CD4-positive, alpha-beta T cell (primary cell): ENCODE measurements around the gene BTN2A1. TPM values are rescaled to one million over a fixed set of nuclear protein-coding genes. Genes with fewer than 3 reads are reported as not detected.

Experiments used
- ATAC-seq: fragments of 200-7000 bp; cut with Tn5 transposase; one replicate; pipeline ENCODE4 v1.10.0; 2022; ENCODE audit warnings: mild to moderate bottlenecking; ENCODE audit not compliant: poor library complexity
- CTCF ChIA-PET: fragments of 350-600 bp; sonication (Branson Sonifier 250); formaldehyde crosslinking; loops from one replicate; lab custom pipeline; 2021; ENCODE audit warnings: antibody characterized with exemption, inconsistent platforms; lab: Charles Lee
- POLR2A ChIA-PET: fragments of 350-600 bp; sonication (Branson Sonifier 250); formaldehyde crosslinking; loops from one replicate; lab custom pipeline; 2021; ENCODE audit warnings: antibody characterized with exemption, inconsistent platforms; lab: Charles Lee
- DNase-seq, 14 experiments: peaks; one replicate each; pipeline ENCODE4 v3.0.0-alpha.2; 2013 to 2020; ENCODE audit warnings: mixed read lengths in 2 of 14
- H3K27ac ChIP-seq, 2 donors: one replicate each; pipeline versions ENCODE4 v1.5.1 to v1.7.0; 2013; ENCODE audit warnings: low read length in 2 of 2, low read depth in 1 of 2, mild to moderate bottlenecking in 1 of 2
- H3K27me3 ChIP-seq, 2 experiments: 1 replicate in 1 of 2; 2 replicates in 1 of 2; pipeline versions ENCODE4 v1.6.1 to v1.7.0; 2013; ENCODE audit warnings: low read length in 2 of 2, control low read depth in 1 of 2, mild to moderate bottlenecking in 1 of 2, moderate library complexity in 1 of 2; ENCODE audit not compliant: insufficient read depth in 2 of 2, control insufficient read depth in 1 of 2
- H3K36me3 ChIP-seq: one replicate; pipeline ENCODE4 v1.6.1; 2013; ENCODE audit warnings: low read length, control low read depth; ENCODE audit not compliant: insufficient read depth
- H3K4me1 ChIP-seq: one replicate; pipeline ENCODE4 v1.6.1; 2013; ENCODE audit warnings: low read length, control low read depth; ENCODE audit not compliant: insufficient read depth
- H3K4me3 ChIP-seq: one replicate; pipeline ENCODE4 v1.5.1; 2013; ENCODE audit warnings: mild to moderate bottlenecking, low read length, moderate library complexity
- H3K9me3 ChIP-seq, 2 experiments: 1 replicate in 1 of 2; 2 replicates in 1 of 2; pipeline versions ENCODE4 v1.6.1 to v1.7.0; 2013; ENCODE audit warnings: low read length in 2 of 2, mild to moderate bottlenecking in 2 of 2, control low read depth in 1 of 2, moderate library complexity in 1 of 2; ENCODE audit not compliant: control insufficient read depth in 1 of 2, insufficient read depth in 1 of 2
- H3K27ac Mint-ChIP-seq: one replicate; pipeline ENCODE4 v1.8.0; 2020; ENCODE audit warnings: mixed read lengths
- H3K27me3 Mint-ChIP-seq: one replicate; pipeline ENCODE4 v1.8.0; 2021; ENCODE audit warnings: mixed read lengths
- H3K36me3 Mint-ChIP-seq: one replicate; pipeline ENCODE4 v1.8.0; 2021; ENCODE audit warnings: low read depth, mixed read lengths
- H3K4me1 Mint-ChIP-seq: one replicate; pipeline ENCODE4 v1.8.0; 2021; ENCODE audit warnings: low read depth, mixed read lengths
- H3K4me3 Mint-ChIP-seq: one replicate; pipeline ENCODE4 v1.8.0; 2020; ENCODE audit warnings: mild to moderate bottlenecking, mixed read lengths
- H3K9me3 Mint-ChIP-seq: one replicate; pipeline ENCODE4 v1.8.0; 2020; ENCODE audit warnings: mixed read lengths
- CTCF ChIP-seq: fragments of 200-600 bp; IDR thresholded peaks from one replicate; pipeline ENCODE4 v1.8.0; 2022; ENCODE audit warnings: antibody characterized with exemption, mild to moderate bottlenecking
- intact Hi-C, 2 experiments: fragments of 100-400 bp; cut with DNase I in 1 of 2; cut with micrococcal nuclease in 1 of 2; formaldehyde crosslinking; loops; one replicate each; pipeline versions ENCODE4 v1.15.1 to v1.9.0; 2023 to 2025; cut with DNase I, micrococcal nuclease
- total RNA-seq, 174 experiments: library from RNA in 2 of 174; stranded (reverse) in 2 of 174; gene quantifications; one replicate each; pipeline ENCODE4 v1.2.3 and lab custom pipeline; 2021 to 2026

BTN2A1 gene
- total RNA-seq, 2 experiments from 2014 or later, result 16.2 to 17.5 TPM

DNA sequence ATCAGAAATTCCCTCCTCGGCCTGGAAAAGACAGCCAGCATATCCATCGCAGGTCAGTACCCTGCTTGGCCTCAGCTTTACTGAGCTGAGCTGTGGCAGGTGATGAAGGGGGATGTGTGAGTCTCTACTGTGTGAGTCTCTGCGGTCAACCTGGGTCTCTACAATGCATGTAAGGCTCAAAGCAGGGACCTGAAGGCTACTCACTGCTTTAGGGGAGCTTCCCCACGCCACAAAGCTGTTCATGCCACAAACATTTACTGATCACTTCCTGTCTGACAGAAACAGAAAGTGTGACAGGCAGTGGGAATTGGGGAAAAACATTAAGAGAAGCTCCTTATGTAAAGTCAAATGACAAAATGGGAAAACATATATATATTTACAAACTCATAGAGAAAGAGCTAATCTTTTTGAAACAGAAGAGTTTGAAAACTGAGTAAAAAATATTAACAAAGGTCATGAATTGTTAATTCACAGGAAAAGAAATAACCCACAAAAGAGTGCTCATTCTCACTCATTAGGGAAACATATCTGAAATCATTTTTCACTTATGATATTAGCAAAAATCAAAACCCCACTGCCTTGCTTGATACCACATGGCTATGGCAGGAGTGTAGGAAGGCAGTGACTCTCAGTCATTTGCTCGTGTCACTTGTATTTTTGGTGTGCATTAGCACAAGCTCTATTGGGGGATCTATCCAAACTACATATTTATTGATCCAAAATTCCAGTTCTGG is 11.7 kb upstream of the BTN2A1 start:
- peak in 5 of 14 experiments; percentile 9 to 67 (median 59) for DNase-seq
- POLR2A ChIA-PET, result interaction anchor here (1.0 to 2.4 kb wide), 6 partner anchors 10 to 342 kb away, joined by 3 to 16 read pairs (median 3); no protein-coding TSS in a partner anchor
- H3K9me3 Mint-ChIP-seq, result no peaks in the 10 kb centered on the region

DNA sequence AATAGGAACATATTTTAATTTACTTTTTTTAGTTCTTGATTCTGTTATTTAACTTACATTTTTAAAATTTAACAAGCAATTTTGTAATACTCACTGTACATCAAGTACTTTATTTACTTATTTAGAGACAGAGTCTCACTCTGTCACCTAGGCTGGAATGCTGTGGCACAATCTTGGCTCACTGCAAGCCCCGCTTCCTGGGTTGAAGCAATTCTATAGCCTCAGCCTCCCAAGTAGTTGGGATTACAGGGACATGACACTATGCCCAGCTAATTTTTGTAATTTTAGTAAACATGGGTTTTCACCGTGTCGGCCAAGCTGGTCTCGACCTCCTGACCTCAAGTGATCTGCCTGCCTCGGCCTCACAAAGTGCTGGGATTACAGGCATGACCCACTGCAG is 10.5 kb upstream of the BTN2A1 start:
- POLR2A ChIA-PET, result interaction anchor here (1.1 to 2.4 kb wide), 3 partner anchors 26 to 56 kb away, joined by 3 to 16 read pairs (median 3); no protein-coding TSS in a partner anchor
- H3K27ac Mint-ChIP-seq, result no peak overlapping the region
- no peaks in the 10 kb centered on the region for H3K9me3 ChIP-seq
- peaks cover 80% of the 10 kb centered on the region for H3K36me3 Mint-ChIP-seq
- H3K4me3 ChIP-seq, result no peak overlapping the region
- no peak overlapping the region for H3K4me3 Mint-ChIP-seq
- CTCF ChIA-PET, result no interaction called here
- peaks cover 80% of the 10 kb centered on the region for H3K36me3 ChIP-seq
- ATAC-seq (no peak), DNase-seq (no peak)
- peaks cover 43% of the 10 kb centered on the region for H3K4me1 ChIP-seq
- no peaks in the 10 kb centered on the region for H3K27me3 ChIP-seq
- no peaks in the 10 kb centered on the region for H3K27me3 Mint-ChIP-seq
- no peaks in the 10 kb centered on the region for H3K9me3 Mint-ChIP-seq
- no peak overlapping the region for H3K27ac ChIP-seq
- H3K4me1 Mint-ChIP-seq, result peaks cover 55% of the 10 kb centered on the region
- no peak for TF ChIP-seq CTCF
- intact Hi-C loops, result no loop called here

More for the DNA sequence above, 11.7 kb upstream of the BTN2A1 start:
- intact Hi-C loops, result no loop called here
- Mint-ChIP-seq H3K36me3 (peaks cover 71% of the 10 kb centered on the region), H3K27ac (peak overlapping the region; percentile 43), H3K27me3 (no peaks in the 10 kb centered on the region), H3K4me1 (peaks cover 64% of the 10 kb centered on the region), H3K4me3 (peak overlapping the region; percentile 34)
- TF ChIP-seq CTCF, result no peak
- CTCF ChIA-PET, result no interaction called here
- peak overlapping the region in 1 of 2 donors; percentile 71 for H3K27ac ChIP-seq
- peak; percentile 64 for ATAC-seq
- H3K27me3 ChIP-seq, result no peaks in the 10 kb centered on the region
- no peaks in the 10 kb centered on the region for H3K9me3 ChIP-seq
- H3K4me3 ChIP-seq, result no peak overlapping the region
- H3K36me3 ChIP-seq, result peaks cover 71% of the 10 kb centered on the region
- peaks cover 46% of the 10 kb centered on the region for H3K4me1 ChIP-seq

GRCh38 chr6:26450240-26450639 is 7.5 kb upstream of the BTN2A1 start:
- Mint-ChIP-seq H3K9me3 (no peaks in the 10 kb centered on the region), H3K36me3 (peaks cover 66% of the 10 kb centered on the region), H3K4me3 (no peak overlapping the region), H3K27ac (peak overlapping the region; percentile 52), H3K4me1 (peaks cover 26% of the 10 kb centered on the region), H3K27me3 (no peaks in the 10 kb centered on the region)
- Histone ChIP-seq H3K27ac (no peak overlapping the region), H3K9me3 (no peaks in the 10 kb centered on the region), H3K27me3 (no peaks in the 10 kb centered on the region), H3K4me3 (no peak overlapping the region), H3K36me3 (peaks cover 74% of the 10 kb centered on the region), H3K4me1 (peaks cover 21% of the 10 kb centered on the region)
- intact Hi-C loops, result no loop called here
- CTCF ChIA-PET, result no interaction called here
- POLR2A ChIA-PET, result no interaction called here
- no peak for TF ChIP-seq CTCF
- DNase-seq (no peak), ATAC-seq (no peak)
